Heart left ventricle (tissue), 16 donors: Measurements from ENCODE around the gene DOHH. TPM values are rescaled to one million over a fixed set of nuclear protein-coding genes. Genes with fewer than 3 reads are reported as not detected.

Source experiments
- ATAC-seq, 4 donors: fragments of 200-7000 bp; cut with Tn5 transposase; one replicate each; pipeline ENCODE4 v1.9.1; 2020 to 2022; ENCODE audit warnings: moderate library complexity in 4 of 4, mild to moderate bottlenecking in 3 of 4, moderate number of reproducible peaks in 1 of 4
- DNase-seq, 5 donors: peaks; one replicate each; pipeline ENCODE4 v3.0.0-alpha.2; 2020
- H3K27ac ChIP-seq, 12 donors: fragments of 200-600 bp; sonication (generic) in 4 of 12; one replicate each; pipeline versions ENCODE4 v1.5.0 to v1.8.0; 2016 to 2022; ENCODE audit warnings: mild to moderate bottlenecking in 2 of 12
- H3K27me3 ChIP-seq, 9 donors: fragments of 200-600 bp; sonication (generic) in 2 of 9; one replicate each; pipeline versions ENCODE4 v1.5.1 to v1.8.0; 2016 to 2022; ENCODE audit warnings: mild to moderate bottlenecking in 3 of 9
- H3K36me3 ChIP-seq, 9 donors: fragments of 200-600 bp; sonication (generic) in 2 of 9; one replicate each; pipeline versions ENCODE4 v1.5.0 to v1.8.0; 2018 to 2022; ENCODE audit warnings: mild to moderate bottlenecking in 2 of 9
- H3K4me1 ChIP-seq, 12 donors: fragments of 200-600 bp; sonication (generic) in 4 of 12; one replicate each; pipeline versions ENCODE4 v1.5.0 to v1.8.0; 2016 to 2022; ENCODE audit warnings: mild to moderate bottlenecking in 3 of 12
- H3K4me3 ChIP-seq, 12 donors: fragments of 200-600 bp; sonication (generic) in 4 of 12; one replicate each; pipeline versions ENCODE4 v1.5.0 to v1.8.0; 2017 to 2022; ENCODE audit warnings: mild to moderate bottlenecking in 9 of 12, moderate library complexity in 4 of 12
- H3K9me3 ChIP-seq, 12 donors: fragments of 200-600 bp; sonication (generic) in 4 of 12; one replicate each; pipeline versions ENCODE4 v1.5.0 to v1.8.0; 2016 to 2022; ENCODE audit warnings: mild to moderate bottlenecking in 1 of 12
- CTCF ChIP-seq, 12 donors: fragments of 200-600 bp; sonication (generic) in 4 of 12; IDR thresholded peaks; one replicate each; pipeline versions ENCODE4 v1.5.0 to v1.8.0; 2018 to 2022; ENCODE audit warnings: antibody characterized with exemption in 12 of 12, mild to moderate bottlenecking in 5 of 12
- POLR2A ChIP-seq, 2 donors: fragments of 450-650 bp; IDR thresholded peaks; one replicate each; pipeline ENCODE4 v1.6.1; 2017; ENCODE audit warnings: antibody characterized with exemption in 2 of 2, mild to moderate bottlenecking in 2 of 2, moderate library complexity in 2 of 2
- WGBS, 4 donors: extraction: QIAGEN DNeasy Blood & Tissue Kit in 2 of 4; methylation state at CpG; one replicate each; pipeline versions ENCODE4 v1.1.5 to v1.1.7; 2013 to 2018; 5-methylcytosine and 5-hydroxymethylcytosine counted together
- intact Hi-C, 10 donors: fragments of 100-400 bp; cut with DNase I; formaldehyde crosslinking; loops; one replicate each; pipeline versions ENCODE4 v1.11.1 to v1.14.2; 2022
- polyA plus RNA-seq, 2 donors: library from polyadenylated mRNA; stranded (reverse); fragments of 200-250 nt; gene quantifications; one replicate each; pipeline ENCODE4 v1.2.3, GENCODE V29; 2013
- total RNA-seq, 9 donors: library from RNA; depleted of rRNA in 2 of 9; stranded (reverse); fragments of >200 nt in 2 of 9; fragmentation: NEBNext Ultra II Directional in 3 of 9; extraction: Animal tissue kit (Norgen Biotek cat#: 25700) in 3 of 9; gene quantifications; one replicate each; pipeline versions ENCODE4 v1.1.0 to v1.2.4, GENCODE V29; 2016 to 2023
- donor health status: ischemic (EF 13 %, LVEDD 7.1; RV severe dilation, severe dysfunction).
- donor health status: healthy with polysubstance abuse.
- donor health status: DM: no; HTN: yes; CAD: no.
- donor health status: DM: no; HTN: no; CAD: no.
- donor health status: ischemic (EF 25% LVEDD 6.9; RV normal size, moderate dysfunction).
- donor health status: ischemic (EF 25% LVEDD 5.7; RV mildly dilated, moderate dysfunction).
- donor health status: healthy.
- donor health status: DM: yes; HTN: yes; CAD: no.
- donor health status: ischemic (EF 35%, LVEDD 5.7; RV mildly dilated, moderate dysfunction).
- donor health status: nonischemic (EF 11% LVEDD 7.7; RV severe dilation, severe dysfunction).
- donor health status: DM: yes; HTN: yes; CAD: no.
- donor health status: PGD.
- donor health status: ischemic (EF 29% LVEDD 5.4; RV normal size, mild dysfunction).
- donor health status: nonischemic (EF 23%, LVEDD 6.1; RV moderate dilation, normal function).

The DOHH gene
- total and polyA plus RNA-seq, 11 donors, result 7.4 to 34.3 (median 12.2) TPM

- no peak overlapping the region for H3K4me3 ChIP-seq
- H3K9me3 ChIP-seq, result no peaks in the 10 kb centered on the region
- WGBS, 4 donors, result 74 to 80% (median 78%) methylated on average over 5 of the region's 5 CpGs
- peaks cover 4 to 41% (median 21%) of the 10 kb centered on the region in 12 donors for H3K4me1 ChIP-seq
- no peaks in the 10 kb centered on the region for H3K27me3 ChIP-seq
- ATAC-seq (no peak), DNase-seq (no peak)
- TF ChIP-seq CTCF (IDR thresholded peaks at IDR 0.05) (no peak), POLR2A (IDR thresholded peaks at IDR 0.05) (no peak)
- intact Hi-C loops, result no loop called here
- peaks cover 0 to 9% (median 2%) of the 10 kb centered on the region in 9 donors for H3K36me3 ChIP-seq
- H3K27ac ChIP-seq, result no peak overlapping the region
Observed at GRCh38 chr19:3504735-3505134, 4.3 kb upstream of the DOHH start.

GRCh38 chr19:3503036-3503572 is 2.6 kb upstream of the DOHH start:
- TF ChIP-seq POLR2A (IDR thresholded peaks at IDR 0.05) (no peak), CTCF (IDR thresholded peaks at IDR 0.05) (no peak)
- Histone ChIP-seq H3K4me1 (peaks cover 4 to 40% (median 26%) of the 10 kb centered on the region in 12 donors), H3K27ac (no peak overlapping the region), H3K9me3 (no peaks in the 10 kb centered on the region), H3K27me3 (no peaks in the 10 kb centered on the region), H3K36me3 (no peaks in the 10 kb centered on the region), H3K4me3 (no peak overlapping the region)
- 73 to 78% (median 74%) methylated on average over 11 to 13 of the region's 13 CpGs for WGBS, 4 donors
- intact Hi-C loops, result no loop called here
- DNase-seq, result no peak
- no peak for ATAC-seq

GRCh38 chr19:3501780-3502179 is 1.3 kb upstream of the DOHH start:
- peaks cover 0 to 28% (median 15%) of the 10 kb centered on the region in 12 donors for H3K4me1 ChIP-seq
- ATAC-seq (no peak), DNase-seq (no peak)
- H3K4me3 ChIP-seq, result no peak overlapping the region
- H3K27me3 ChIP-seq, result no peaks in the 10 kb centered on the region
- H3K27ac ChIP-seq, result no peak overlapping the region
- WGBS, 4 donors, result 85 to 92% (median 87%) methylated on average over 3 of the region's 3 CpGs
- intact Hi-C loops, result no loop called here
- no peaks in the 10 kb centered on the region for H3K9me3 ChIP-seq
- peaks cover 0 to 4% (median 0%) of the 10 kb centered on the region in 9 donors for H3K36me3 ChIP-seq
- TF ChIP-seq POLR2A (IDR thresholded peaks at IDR 0.05) (no peak), CTCF (IDR thresholded peaks at IDR 0.05) (no peak)

- no peak for DNase-seq
- intact Hi-C loops, result no loop called here
- peak in 2 of 4 donors; percentile 6 to 16 for ATAC-seq
Observed at GRCh38 chr19:3499738-3500428, 591 bp downstream of the DOHH start.

More at GRCh38 chr19:3499738-3500428, 591 bp downstream of the DOHH start:
- no peaks in the 10 kb centered on the region for H3K9me3 ChIP-seq
- H3K36me3 ChIP-seq, result peaks cover 0 to 21% (median 18%) of the 10 kb centered on the region in 9 donors
- no peaks in the 10 kb centered on the region for H3K27me3 ChIP-seq
- 23 to 32% (median 24%) methylated on average over 16 to 18 of the region's 18 CpGs for WGBS, 4 donors
- peak overlapping the region; percentile 84 to 98 (median 95) for H3K27ac ChIP-seq
- TF ChIP-seq POLR2A (IDR thresholded peaks at IDR 0.05) (no peak), CTCF (IDR thresholded peaks at IDR 0.05) (no peak)
- H3K4me1 ChIP-seq, result peaks cover 0 to 20% (median 13%) of the 10 kb centered on the region in 12 donors
- peak overlapping the region; percentile 67 to 99 (median 92) for H3K4me3 ChIP-seq
